Lower lobe of right lung (tissue), 2 donors: ENCODE results near the gene CCR9. TPM values are rescaled to one million over a fixed set of nuclear protein-coding genes. Genes with fewer than 3 reads are reported as not detected.

Experiments
- ATAC-seq, 2 donors: fragments of 200-7000 bp; cut with Tn5 transposase; one replicate each; pipeline ENCODE4 v1.9.1; 2020 to 2022; ENCODE audit warnings: mild to moderate bottlenecking in 2 of 2, moderate library complexity in 2 of 2
- DNase-seq: peaks from one replicate; pipeline ENCODE4 v3.0.0-alpha.2; 2020
- H3K27ac ChIP-seq: fragments of 200-600 bp; one replicate; pipeline ENCODE4 v1.8.0; 2022
- H3K27me3 ChIP-seq: fragments of 200-600 bp; one replicate; pipeline ENCODE4 v1.8.0; 2022; ENCODE audit warnings: low read depth
- H3K36me3 ChIP-seq: fragments of 200-600 bp; one replicate; pipeline ENCODE4 v1.8.0; 2022; ENCODE audit warnings: mild to moderate bottlenecking
- H3K4me1 ChIP-seq: fragments of 200-600 bp; one replicate; pipeline ENCODE4 v1.8.0; 2022
- H3K4me3 ChIP-seq: fragments of 200-600 bp; one replicate; pipeline ENCODE4 v1.8.0; 2022; ENCODE audit warnings: mild to moderate bottlenecking
- H3K9me3 ChIP-seq: fragments of 200-600 bp; one replicate; pipeline ENCODE4 v1.8.0; 2022
- CTCF ChIP-seq: fragments of 200-600 bp; IDR thresholded peaks from one replicate; pipeline ENCODE4 v1.8.0; 2022; ENCODE audit warnings: antibody characterized with exemption, mild to moderate bottlenecking
- intact Hi-C: fragments of 100-400 bp; cut with DNase I; formaldehyde crosslinking; loops from one replicate; pipeline ENCODE4 v1.11.0; 2022
- total RNA-seq: library from RNA; stranded (reverse); fragmentation: NEBNext Ultra II Directional; extraction: Animal tissue kit (Norgen Biotek cat#: 25700); gene quantifications from one replicate; pipeline ENCODE4 v1.2.1, GENCODE V29; 2021
- donor health status: DM: no; HTN: yes; CAD: no; lungs with severe emphysema.

CCR9 gene
- total RNA-seq, 1 donor from 2014 or later: not detected

GRCh38 chr3:45932112-45932511 lies 45.8 kb downstream of the CCR9 start:
- intact Hi-C loops: no loop called here
- DNase-seq (peak; percentile 57), ATAC-seq (peak; percentile 45 to 68)
- no peaks in the 10 kb centered on the region for H3K9me3 ChIP-seq
- no peak for TF ChIP-seq CTCF
- no peaks in the 10 kb centered on the region for H3K4me1 ChIP-seq
- no peaks in the 10 kb centered on the region for H3K27me3 ChIP-seq
- H3K27ac ChIP-seq: no peak overlapping the region
- H3K36me3 ChIP-seq: peaks cover 100% of the 10 kb centered on the region
- no peak overlapping the region for H3K4me3 ChIP-seq

GRCh38 chr3:45933591-45933990 lies 47.2 kb downstream of the CCR9 start:
- TF ChIP-seq CTCF: no peak
- intact Hi-C loops: no loop called here
- no peak for ATAC-seq
- Histone ChIP-seq H3K4me1 (no peaks in the 10 kb centered on the region), H3K27me3 (no peaks in the 10 kb centered on the region), H3K9me3 (no peaks in the 10 kb centered on the region), H3K4me3 (no peak overlapping the region), H3K27ac (no peak overlapping the region), H3K36me3 (peaks cover 95% of the 10 kb centered on the region)
- DNase-seq: no peak

GRCh38 chr3:45936261-45936660 lies 49.9 kb downstream of the CCR9 start:
- no peaks in the 10 kb centered on the region for H3K27me3 ChIP-seq
- H3K27ac ChIP-seq: no peak overlapping the region
- ATAC-seq (no peak), DNase-seq (no peak)
- H3K36me3 ChIP-seq: peaks cover 69% of the 10 kb centered on the region
- peaks cover 10% of the 10 kb centered on the region for H3K4me1 ChIP-seq
- no peak for TF ChIP-seq CTCF
- no peaks in the 10 kb centered on the region for H3K9me3 ChIP-seq
- intact Hi-C loops: no loop called here
- H3K4me3 ChIP-seq: no peak overlapping the region

- Histone ChIP-seq H3K9me3 (no peaks in the 10 kb centered on the region), H3K4me1 (peaks cover 10% of the 10 kb centered on the region), H3K4me3 (no peak overlapping the region), H3K36me3 (peaks cover 57% of the 10 kb centered on the region), H3K27me3 (no peaks in the 10 kb centered on the region), H3K27ac (no peak overlapping the region)
- no peak for DNase-seq
- no peak for ATAC-seq
- no peak for TF ChIP-seq CTCF
- intact Hi-C loops: no loop called here
These were observed 51.1 kb downstream of the CCR9 start for GRCh38 chr3:45937206-45938042.

- no peaks in the 10 kb centered on the region for H3K27me3 ChIP-seq
- H3K27ac ChIP-seq: no peak overlapping the region
- no peak overlapping the region for H3K4me3 ChIP-seq
- ATAC-seq (no peak), DNase-seq (no peak)
- H3K9me3 ChIP-seq: no peaks in the 10 kb centered on the region
- peaks cover 10% of the 10 kb centered on the region for H3K4me1 ChIP-seq
- H3K36me3 ChIP-seq: peaks cover 51% of the 10 kb centered on the region
- intact Hi-C loops: no loop called here
- no peak for TF ChIP-seq CTCF
These were observed 51.7 kb downstream of the CCR9 start for GRCh38 chr3:45938043-45938435.
